ENCODE results near the gene FAAH. TPM values are rescaled to one million over a fixed set of nuclear protein-coding genes. Genes with fewer than 3 reads are reported as not detected.

Gene FAAH
- total and polyA plus RNA-seq, 7 donors: 5.4 to 48.1 (median 11.5) TPM

DNA sequence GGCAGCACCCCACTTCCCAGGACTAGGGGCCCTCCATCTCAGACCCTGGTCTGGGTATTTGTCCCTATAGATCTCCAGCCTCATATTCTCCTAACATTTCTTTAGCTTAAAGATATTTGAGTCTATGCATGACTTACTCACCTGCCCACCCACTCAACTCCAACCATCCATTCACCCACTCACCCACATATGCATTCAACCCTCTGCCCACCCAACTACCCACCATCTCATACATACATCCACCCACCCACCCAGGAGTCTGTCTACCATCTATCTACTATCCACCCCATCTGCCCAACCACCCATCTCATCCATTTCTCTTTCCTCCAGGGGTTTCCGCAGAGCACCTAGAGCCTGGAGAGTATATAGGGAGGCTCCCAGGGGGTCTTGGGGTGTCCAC, 42.7 kb downstream of the FAAH start:
- no peak for DNase-seq
- Histone ChIP-seq H3K27me3 (no peaks in the 10 kb centered on the region), H3K4me3 (no peak overlapping the region), H3K9me3 (no peaks in the 10 kb centered on the region), H3K4me1 (no peaks in the 10 kb centered on the region), H3K36me3 (no peaks in the 10 kb centered on the region), H3K27ac (no peak overlapping the region)
- no peak for TF ChIP-seq POLR2AphosphoS5 (IDR thresholded peaks at IDR 0.05)
- TF ChIP-seq, protein P1, sequence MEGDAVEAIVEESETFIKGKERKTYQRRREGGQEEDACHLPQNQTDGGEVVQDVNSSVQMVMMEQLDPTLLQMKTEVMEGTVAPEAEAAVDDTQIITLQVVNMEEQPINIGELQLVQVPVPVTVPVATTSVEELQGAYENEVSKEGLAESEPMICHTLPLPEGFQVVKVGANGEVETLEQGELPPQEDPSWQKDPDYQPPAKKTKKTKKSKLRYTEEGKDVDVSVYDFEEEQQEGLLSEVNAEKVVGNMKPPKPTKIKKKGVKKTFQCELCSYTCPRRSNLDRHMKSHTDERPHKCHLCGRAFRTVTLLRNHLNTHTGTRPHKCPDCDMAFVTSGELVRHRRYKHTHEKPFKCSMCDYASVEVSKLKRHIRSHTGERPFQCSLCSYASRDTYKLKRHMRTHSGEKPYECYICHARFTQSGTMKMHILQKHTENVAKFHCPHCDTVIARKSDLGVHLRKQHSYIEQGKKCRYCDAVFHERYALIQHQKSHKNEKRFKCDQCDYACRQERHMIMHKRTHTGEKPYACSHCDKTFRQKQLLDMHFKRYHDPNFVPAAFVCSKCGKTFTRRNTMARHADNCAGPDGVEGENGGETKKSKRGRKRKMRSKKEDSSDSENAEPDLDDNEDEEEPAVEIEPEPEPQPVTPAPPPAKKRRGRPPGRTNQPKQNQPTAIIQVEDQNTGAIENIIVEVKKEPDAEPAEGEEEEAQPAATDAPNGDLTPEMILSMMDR (IDR thresholded peaks at IDR 0.05): no peak
- no peak for TF ChIP-seq POLR2A (IDR thresholded peaks at IDR 0.05)
- TF ChIP-seq EP300 (IDR thresholded peaks at IDR 0.05): no peak
- WGBS, 2 donors: 97% methylated on average over 1 of the region's 1 CpG
- intact Hi-C loops (cut with DNase I): no loop called here

DNA sequence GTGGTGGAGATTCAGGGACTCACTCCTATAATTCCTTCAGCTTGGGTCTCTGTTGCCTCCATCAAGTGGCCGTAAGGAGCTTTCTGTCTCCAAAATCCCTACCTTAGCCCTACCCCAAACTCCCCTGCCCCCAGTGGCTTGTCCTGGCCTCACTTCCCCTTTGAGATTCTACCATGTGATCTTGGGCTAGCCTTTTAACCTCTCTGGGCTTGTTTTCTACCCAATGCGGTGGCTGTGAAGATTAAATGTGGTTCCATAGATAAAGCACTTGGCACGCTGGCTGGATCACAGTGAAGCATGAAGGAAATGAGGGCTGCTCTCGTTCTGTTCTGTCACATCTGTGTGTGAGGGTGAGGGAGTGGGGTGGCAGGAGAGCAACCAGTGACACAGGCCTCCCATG, 43.6 kb downstream of the FAAH start:
- no peaks in the 10 kb centered on the region for H3K9me3 ChIP-seq
- no peak overlapping the region for H3K4me3 ChIP-seq
- no peaks in the 10 kb centered on the region for H3K36me3 ChIP-seq
- WGBS, 2 donors: 70 to 73% methylated on average over 4 of the region's 4 CpGs
- H3K27me3 ChIP-seq: no peaks in the 10 kb centered on the region
- intact Hi-C loops (cut with DNase I): no loop called here
- H3K4me1 ChIP-seq: peaks cover 0 to 5% (median under 1%) of the 10 kb centered on the region in 4 donors
- no peak overlapping the region for H3K27ac ChIP-seq
- TF ChIP-seq, protein P1 (IDR thresholded peaks at IDR 0.05): no peak
- TF ChIP-seq POLR2AphosphoS5 (IDR thresholded peaks at IDR 0.05): no peak
- no peak for TF ChIP-seq POLR2A (IDR thresholded peaks at IDR 0.05)
- no peak for TF ChIP-seq EP300 (IDR thresholded peaks at IDR 0.05)
- DNase-seq: no peak

DNA sequence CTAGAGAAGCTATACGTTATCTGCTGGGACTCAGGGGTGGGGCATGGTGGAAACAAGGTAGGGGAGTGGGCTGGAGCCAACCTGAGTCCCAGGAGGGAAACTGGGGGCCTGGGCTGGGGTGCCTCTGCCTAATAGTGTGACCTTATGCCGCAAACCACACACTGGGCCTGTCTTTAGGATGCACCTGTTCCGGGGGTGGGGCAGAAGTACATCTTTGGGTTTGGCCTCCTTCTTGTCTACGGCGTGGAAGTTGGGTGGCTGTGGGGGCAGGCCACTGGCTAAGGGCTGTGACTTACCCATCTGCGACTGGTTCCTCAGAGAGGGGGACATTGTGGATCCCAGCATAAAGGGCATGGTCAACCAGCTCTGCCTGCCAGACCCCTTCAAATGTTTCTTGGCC, 44.2 kb downstream of the FAAH start:
- Histone ChIP-seq H3K9me3 (no peaks in the 10 kb centered on the region), H3K27me3 (no peaks in the 10 kb centered on the region), H3K4me1 (peaks cover 0 to 9% (median 2%) of the 10 kb centered on the region in 4 donors), H3K27ac (no peak overlapping the region), H3K36me3 (no peaks in the 10 kb centered on the region), H3K4me3 (no peak overlapping the region)
- no peak for TF ChIP-seq POLR2AphosphoS5 (IDR thresholded peaks at IDR 0.05)
- TF ChIP-seq EP300 (IDR thresholded peaks at IDR 0.05): no peak
- TF ChIP-seq POLR2A (IDR thresholded peaks at IDR 0.05): no peak
- TF ChIP-seq, protein P1 (IDR thresholded peaks at IDR 0.05): no peak
- DNase-seq: no peak
- intact Hi-C loops (cut with DNase I): no loop called here
- WGBS, 2 donors: 84 to 89% methylated on average over 6 of the region's 6 CpGs

DNA sequence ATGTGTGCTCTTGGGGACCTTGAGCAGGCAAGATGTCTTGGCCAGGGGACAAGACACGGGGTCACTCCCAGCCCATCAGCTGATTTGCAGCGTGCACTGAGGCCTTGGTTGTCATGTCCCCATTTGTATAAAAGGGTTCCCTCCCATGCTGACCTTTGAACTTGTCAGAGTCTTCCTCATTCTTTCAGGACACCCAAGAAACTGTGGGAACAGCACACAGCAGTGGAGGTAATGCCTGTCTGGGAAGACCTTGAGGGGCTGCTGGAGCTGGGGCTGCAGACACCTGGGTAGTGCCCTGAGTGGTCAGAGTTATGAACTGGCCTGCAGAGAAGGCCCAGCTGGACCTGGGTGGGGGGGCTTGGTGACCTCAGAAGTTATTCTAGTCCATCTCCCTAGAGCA, 46.4 kb downstream of the FAAH start:
- 77 to 88% methylated on average over 2 of the region's 2 CpGs for WGBS, 2 donors
- Histone ChIP-seq H3K27ac (no peak overlapping the region), H3K27me3 (no peaks in the 10 kb centered on the region), H3K36me3 (no peaks in the 10 kb centered on the region), H3K4me1 (peaks cover 0 to 9% (median 2%) of the 10 kb centered on the region in 4 donors), H3K9me3 (no peaks in the 10 kb centered on the region), H3K4me3 (no peak overlapping the region)
- DNase-seq: no peak
- TF ChIP-seq EP300 (IDR thresholded peaks at IDR 0.05): no peak
- TF ChIP-seq POLR2A (IDR thresholded peaks at IDR 0.05): no peak
- no peak for TF ChIP-seq POLR2AphosphoS5 (IDR thresholded peaks at IDR 0.05)
- TF ChIP-seq, protein P1 (IDR thresholded peaks at IDR 0.05): no peak
- intact Hi-C loops (cut with DNase I): no loop called here
